ENCODE data around the gene CACNA1D. TPM values are rescaled to one million over a fixed set of nuclear protein-coding genes. Genes with fewer than 3 reads are reported as not detected.

The CACNA1D gene
- total and polyA plus RNA-seq, 9 of the 15 experiments (the other 6 are each of a cell fraction or from before 2014, with no cell fraction given), result 0.29 TPM; not detected in 8

DNA sequence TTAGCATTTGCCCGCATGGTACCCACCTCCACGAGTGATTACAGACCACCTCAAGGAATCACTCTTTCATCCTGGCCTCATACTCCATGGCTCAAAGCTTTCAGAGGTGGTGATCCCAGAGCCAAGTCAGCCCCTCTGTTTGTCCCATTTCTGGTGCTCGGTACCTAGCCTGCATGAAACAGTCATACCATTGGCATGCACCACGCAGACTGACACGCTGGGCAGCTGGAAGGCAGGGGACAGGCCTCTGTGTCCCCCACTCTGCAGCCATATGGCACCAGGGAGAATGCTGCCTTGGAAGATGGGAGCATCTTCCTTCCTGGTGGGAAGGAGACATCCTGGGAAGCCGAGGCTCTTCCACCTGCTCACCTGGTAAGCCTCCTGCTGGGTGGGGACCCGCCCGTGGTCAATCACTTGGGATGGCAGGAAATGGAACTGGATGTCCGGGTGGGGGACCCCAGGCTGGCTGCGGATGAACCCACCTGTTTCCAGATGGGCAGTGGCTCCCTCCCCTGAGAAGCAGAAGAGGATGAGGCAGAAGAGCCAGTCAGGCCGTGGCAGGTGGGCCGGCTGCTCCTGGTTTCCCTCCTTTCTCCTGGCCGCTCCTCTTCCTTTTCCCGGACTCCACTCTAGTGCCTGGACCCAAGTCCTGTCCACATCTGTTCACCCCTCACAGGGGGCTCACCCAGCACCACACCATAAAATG is 324.9 kb downstream of the CACNA1D start:
- ChIA-PET POLR2A (no interaction called here), CTCF (ENCODE audit: low intra/inter-chr PET ratio) (no interaction called here)
- H3K4me2 ChIP-seq (ENCODE audit: insufficient read depth, low read length), result no peak overlapping the region
- H4K20me1 ChIP-seq (replicated peaks; ENCODE audit: control insufficient read depth, insufficient read depth, low read length), result no peaks in the 10 kb centered on the region; the same call in 1 of the 2 replicates
- intact Hi-C loops (cut with micrococcal nuclease), result no loop called here
- no peak overlapping the region for H3K9ac ChIP-seq (ENCODE audit: insufficient read depth in 1 of 2, low read depth in 2 of 2, low read length in 2 of 2)
- H3K9me1 ChIP-seq (ENCODE audit: control insufficient read depth, insufficient read depth, low read length), result no peaks in the 10 kb centered on the region
- H3K36me3 ChIP-seq (ENCODE audit: control insufficient read depth, insufficient read depth, low read length), result no peaks in the 10 kb centered on the region
- in situ Hi-C loops (cut with MboI), result no loop called here
- no peak for FAIRE-seq
- BruUV-seq (replicated peaks), result no TSS peak
- H3K4me1 ChIP-seq (replicated peaks in 1 of 2; ENCODE audit: control insufficient read depth in 2 of 2, insufficient read depth in 2 of 2, low read length in 2 of 2), result no peaks in the 10 kb centered on the region
- no peak for DNase-seq (ENCODE audit: extremely low read depth in 1 of 4, low spot score in 3 of 4)
- WGBS (ENCODE audit: insufficient coverage, low coverage, missing lambda C conversion rate), result 6% methylated on average over 10 of the region's 14 CpGs
- TF ChIP-seq HLTF (IDR thresholded peaks at IDR 0.05) (no peak), ESRRB (CRISPR knock-in tag; IDR thresholded peaks at IDR 0.05; ENCODE audit: borderline replicate concordance) (no peak), ZNF354B (CRISPR knock-in tag; IDR thresholded peaks at IDR 0.05) (no peak)
- peaks cover 3 to 44% of the 10 kb centered on the region in 2 experiments; a peak in 3 of 5 replicates for H3K27me3 ChIP-seq (ENCODE audit: control insufficient read depth in 2 of 2, insufficient read depth in 2 of 2, low read length in 2 of 2)
- no peak for ATAC-seq
- H3K27ac ChIP-seq (ENCODE audit: extremely low read depth, low read depth, low read length), result no peak overlapping the region
- H3K4me3 ChIP-seq, result no peak overlapping the region
- H2AFZ ChIP-seq (ENCODE audit: low read depth, low read length), result no peak overlapping the region
- no peaks in the 10 kb centered on the region for H3K79me2 ChIP-seq (ENCODE audit: control insufficient read depth, insufficient read depth, low read length)
- H3K9me3 ChIP-seq (replicated peaks; ENCODE audit: control insufficient read depth, insufficient read depth, low read depth, low read length), result no peaks in the 10 kb centered on the region

DNA sequence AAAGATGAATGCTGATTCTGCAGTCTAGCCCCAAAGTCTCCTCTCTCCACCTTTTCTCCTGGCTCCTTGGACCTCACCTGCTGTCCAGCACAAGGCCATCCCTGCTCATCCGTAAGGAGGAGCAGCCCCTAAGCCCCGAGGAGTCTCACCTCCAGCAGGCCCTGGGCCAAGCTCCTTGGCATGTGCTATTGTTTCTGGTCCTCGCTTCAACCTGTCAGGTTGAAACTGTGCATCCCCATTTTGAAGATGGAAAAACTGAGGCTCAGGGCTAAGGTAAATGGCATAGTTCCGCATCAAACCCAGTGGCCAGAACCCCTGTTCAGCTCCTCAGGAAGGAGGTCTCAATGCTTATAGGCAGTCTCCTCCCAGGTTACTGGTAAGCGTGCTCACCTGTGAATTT is 325.7 kb downstream of the CACNA1D start:
- H3K9me1 ChIP-seq (ENCODE audit: control insufficient read depth, insufficient read depth, low read length), result no peaks in the 10 kb centered on the region
- ChIA-PET POLR2A (no interaction called here), CTCF (ENCODE audit: low intra/inter-chr PET ratio) (no interaction called here)
- H2AFZ ChIP-seq (ENCODE audit: low read depth, low read length), result no peak overlapping the region
- TF ChIP-seq RBM25 (IDR thresholded peaks at IDR 0.05; ENCODE audit: low read depth, low read length, severe bottlenecking) (peak; percentile 61), NFRKB (IDR thresholded peaks at IDR 0.05; ENCODE audit: low read depth) (no peak)
- FAIRE-seq, result no peak
- no TSS peak for BruUV-seq (replicated peaks)
- no peak for ATAC-seq
- in situ Hi-C loops (cut with MboI), result no loop called here
- peaks cover 3 to 39% of the 10 kb centered on the region in 2 experiments; a peak in 3 of 5 replicates for H3K27me3 ChIP-seq (ENCODE audit: control insufficient read depth in 2 of 2, insufficient read depth in 2 of 2, low read length in 2 of 2)
- intact Hi-C loops (cut with micrococcal nuclease), result no loop called here
- no peaks in the 10 kb centered on the region for H3K9me3 ChIP-seq (replicated peaks; ENCODE audit: control insufficient read depth, insufficient read depth, low read depth, low read length)
- no peak for DNase-seq (ENCODE audit: extremely low read depth in 1 of 4, low spot score in 3 of 4)
- H3K79me2 ChIP-seq (ENCODE audit: control insufficient read depth, insufficient read depth, low read length), result no peaks in the 10 kb centered on the region
- no peaks in the 10 kb centered on the region; the same call in 1 of the 2 replicates for H4K20me1 ChIP-seq (replicated peaks; ENCODE audit: control insufficient read depth, insufficient read depth, low read length)
- 15% methylated on average over 4 of the region's 5 CpGs for WGBS (ENCODE audit: insufficient coverage, low coverage, missing lambda C conversion rate)
- no peaks in the 10 kb centered on the region for H3K36me3 ChIP-seq (ENCODE audit: control insufficient read depth, insufficient read depth, low read length)
- no peaks in the 10 kb centered on the region for H3K4me1 ChIP-seq (replicated peaks in 1 of 2; ENCODE audit: control insufficient read depth in 2 of 2, insufficient read depth in 2 of 2, low read length in 2 of 2)
- H3K27ac ChIP-seq (ENCODE audit: extremely low read depth, low read depth, low read length), result no peak overlapping the region
- no peak overlapping the region for H3K4me2 ChIP-seq (ENCODE audit: insufficient read depth, low read length)
- H3K9ac ChIP-seq (ENCODE audit: insufficient read depth in 1 of 2, low read depth in 2 of 2, low read length in 2 of 2), result no peak overlapping the region
- no peak overlapping the region for H3K4me3 ChIP-seq

Measured in K562 (cell line).